Mesothelial cell of epicardium (in vitro differentiated cells): ENCODE results near the gene FTCDNL1. TPM values are rescaled to one million over a fixed set of nuclear protein-coding genes. Genes with fewer than 3 reads are reported as not detected.

Experiments used
- DNase-seq, 2 experiments: peaks; one replicate each; pipeline ENCODE4 v3.0.0; 2021; ENCODE audit warnings: low spot score in 2 of 2; ENCODE audit not compliant: unreplicated experiment in 2 of 2
- H3K27ac Mint-ChIP-seq: 2 replicates; pipeline ENCODE4 v1.8.0; 2021; ENCODE audit warnings: mixed read lengths
- H3K27me3 Mint-ChIP-seq: 2 replicates; pipeline ENCODE4 v1.8.0; 2021; ENCODE audit warnings: low read depth, mixed read lengths
- H3K36me3 Mint-ChIP-seq: 2 replicates; pipeline ENCODE4 v1.8.0; 2021; ENCODE audit warnings: mixed read lengths
- H3K4me1 Mint-ChIP-seq: 2 replicates; pipeline ENCODE4 v1.8.0; 2021; ENCODE audit warnings: mixed read lengths
- H3K4me3 Mint-ChIP-seq: 2 replicates; pipeline ENCODE4 v1.8.0; 2021; ENCODE audit warnings: mild to moderate bottlenecking, moderate library complexity, mixed read lengths
- H3K9me3 Mint-ChIP-seq: 2 replicates; pipeline ENCODE4 v1.8.0; 2021; ENCODE audit warnings: mixed read lengths
- CTCF ChIP-seq: fragments of 200-600 bp; sonication (generic); IDR thresholded peaks from one replicate; pipeline ENCODE4 v1.5.0; 2021; ENCODE audit warnings: antibody characterized with exemption; ENCODE audit not compliant: unreplicated experiment
- total RNA-seq: library from RNA; stranded (reverse); gene quantifications from 3 replicates; pipeline ENCODE4 v1.2.1, GENCODE V29; 2021

FTCDNL1 gene
- total RNA-seq, 1 donor from 2014 or later, result 2.1 TPM

- Mint-ChIP-seq H3K27me3 (peaks cover 2% of the 10 kb centered on the region), H3K36me3 (no peaks in the 10 kb centered on the region), H3K4me3 (no peak overlapping the region), H3K9me3 (no peaks in the 10 kb centered on the region), H3K4me1 (no peaks in the 10 kb centered on the region), H3K27ac (no peak overlapping the region)
- TF ChIP-seq CTCF, result no peak
- DNase-seq, result no peak
These were observed 88.0 kb downstream of the FTCDNL1 start for GRCh38 chr2:199762963-199763362.

GRCh38 chr2:199760574-199760973, 90.4 kb downstream of the FTCDNL1 start:
- no peak overlapping the region for H3K27ac Mint-ChIP-seq
- DNase-seq, result no peak
- H3K36me3 Mint-ChIP-seq, result no peaks in the 10 kb centered on the region
- peaks cover 22% of the 10 kb centered on the region for H3K27me3 Mint-ChIP-seq
- no peaks in the 10 kb centered on the region for H3K4me1 Mint-ChIP-seq
- no peak overlapping the region for H3K4me3 Mint-ChIP-seq
- H3K9me3 Mint-ChIP-seq, result no peaks in the 10 kb centered on the region
- no peak for TF ChIP-seq CTCF

GRCh38 chr2:199757233-199757870, 93.6 kb downstream of the FTCDNL1 start:
- Mint-ChIP-seq H3K9me3 (peaks cover 8% of the 10 kb centered on the region), H3K4me1 (no peaks in the 10 kb centered on the region), H3K27ac (no peak overlapping the region), H3K36me3 (no peaks in the 10 kb centered on the region), H3K4me3 (no peak overlapping the region), H3K27me3 (peaks cover 33% of the 10 kb centered on the region)
- no peak for DNase-seq
- no peak for TF ChIP-seq CTCF

GRCh38 chr2:199756743-199757142, 94.2 kb downstream of the FTCDNL1 start:
- Mint-ChIP-seq H3K27ac (no peak overlapping the region), H3K27me3 (peaks cover 35% of the 10 kb centered on the region), H3K9me3 (peaks cover 10% of the 10 kb centered on the region), H3K4me1 (no peaks in the 10 kb centered on the region), H3K4me3 (no peak overlapping the region), H3K36me3 (no peaks in the 10 kb centered on the region)
- no peak for TF ChIP-seq CTCF
- no peak for DNase-seq

GRCh38 chr2:199756211-199756610, 94.8 kb downstream of the FTCDNL1 start:
- H3K27ac Mint-ChIP-seq, result no peak overlapping the region
- no peak for TF ChIP-seq CTCF
- DNase-seq, result no peak
- peaks cover 37% of the 10 kb centered on the region for H3K27me3 Mint-ChIP-seq
- H3K4me3 Mint-ChIP-seq, result no peak overlapping the region
- H3K9me3 Mint-ChIP-seq, result peaks cover 10% of the 10 kb centered on the region
- no peaks in the 10 kb centered on the region for H3K4me1 Mint-ChIP-seq
- H3K36me3 Mint-ChIP-seq, result no peaks in the 10 kb centered on the region

- Mint-ChIP-seq H3K4me1 (no peaks in the 10 kb centered on the region), H3K27ac (no peak overlapping the region), H3K36me3 (no peaks in the 10 kb centered on the region)
These were observed 96.2 kb downstream of the FTCDNL1 start for GRCh38 chr2:199754766-199755165.

More at GRCh38 chr2:199754766-199755165, 96.2 kb downstream of the FTCDNL1 start:
- DNase-seq, result no peak
- no peak for TF ChIP-seq CTCF
- H3K4me3 Mint-ChIP-seq, result no peak overlapping the region
- H3K27me3 Mint-ChIP-seq, result peaks cover 41% of the 10 kb centered on the region
- peaks cover 10% of the 10 kb centered on the region for H3K9me3 Mint-ChIP-seq
